GM18858 (cell line): ENCODE measurements around the gene ARHGAP35.
"Not testable (repeated sequence)": the region's sequence is repeated elsewhere in the genome, so short reads cannot be mapped to it uniquely, and the experiment has no call there.

Experiments
- ATAC-seq: cut with Tn5 transposase; IDR thresholded peaks from one replicate; pipeline ENCODE4 v1.9.1; 2021; ENCODE audit not compliant: unreplicated experiment

Gene ARHGAP35

GRCh38 chr19:46842791-46843190, 18.0 kb upstream of the ARHGAP35 start:
- no peak for ATAC-seq

DNA sequence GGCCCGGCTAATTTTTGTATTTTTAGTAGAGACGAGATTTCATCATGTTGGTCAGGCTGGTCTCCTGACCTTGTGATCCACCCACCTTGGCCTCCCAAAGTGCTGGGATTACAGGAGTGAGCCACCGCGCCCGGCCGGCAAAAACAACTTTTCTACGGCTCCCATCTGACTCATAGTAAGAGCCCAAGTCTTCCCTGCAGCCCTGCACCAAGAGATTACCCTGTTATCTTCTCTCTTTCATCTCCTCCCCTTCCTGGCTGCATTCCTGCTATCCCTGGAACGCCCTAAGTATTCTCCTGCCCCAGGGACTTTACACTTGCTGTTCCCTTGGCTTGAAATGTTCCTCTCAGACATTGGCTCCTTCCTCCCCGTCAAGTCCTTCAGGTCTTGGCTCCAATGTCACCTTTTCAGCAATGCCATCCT, 16.7 kb upstream of the ARHGAP35 start:
- no peak for ATAC-seq

- no peak for ATAC-seq
Observed at GRCh38 chr19:46845959-46846459, 14.8 kb upstream of the ARHGAP35 start.

GRCh38 chr19:46847528-46847927, 13.3 kb upstream of the ARHGAP35 start:
- no peak for ATAC-seq

- ATAC-seq, result no peak
Observed at GRCh38 chr19:46848389-46848788, 12.4 kb upstream of the ARHGAP35 start.

- ATAC-seq, result no peak
Observed at GRCh38 chr19:46849610-46850009, 11.2 kb upstream of the ARHGAP35 start.

DNA sequence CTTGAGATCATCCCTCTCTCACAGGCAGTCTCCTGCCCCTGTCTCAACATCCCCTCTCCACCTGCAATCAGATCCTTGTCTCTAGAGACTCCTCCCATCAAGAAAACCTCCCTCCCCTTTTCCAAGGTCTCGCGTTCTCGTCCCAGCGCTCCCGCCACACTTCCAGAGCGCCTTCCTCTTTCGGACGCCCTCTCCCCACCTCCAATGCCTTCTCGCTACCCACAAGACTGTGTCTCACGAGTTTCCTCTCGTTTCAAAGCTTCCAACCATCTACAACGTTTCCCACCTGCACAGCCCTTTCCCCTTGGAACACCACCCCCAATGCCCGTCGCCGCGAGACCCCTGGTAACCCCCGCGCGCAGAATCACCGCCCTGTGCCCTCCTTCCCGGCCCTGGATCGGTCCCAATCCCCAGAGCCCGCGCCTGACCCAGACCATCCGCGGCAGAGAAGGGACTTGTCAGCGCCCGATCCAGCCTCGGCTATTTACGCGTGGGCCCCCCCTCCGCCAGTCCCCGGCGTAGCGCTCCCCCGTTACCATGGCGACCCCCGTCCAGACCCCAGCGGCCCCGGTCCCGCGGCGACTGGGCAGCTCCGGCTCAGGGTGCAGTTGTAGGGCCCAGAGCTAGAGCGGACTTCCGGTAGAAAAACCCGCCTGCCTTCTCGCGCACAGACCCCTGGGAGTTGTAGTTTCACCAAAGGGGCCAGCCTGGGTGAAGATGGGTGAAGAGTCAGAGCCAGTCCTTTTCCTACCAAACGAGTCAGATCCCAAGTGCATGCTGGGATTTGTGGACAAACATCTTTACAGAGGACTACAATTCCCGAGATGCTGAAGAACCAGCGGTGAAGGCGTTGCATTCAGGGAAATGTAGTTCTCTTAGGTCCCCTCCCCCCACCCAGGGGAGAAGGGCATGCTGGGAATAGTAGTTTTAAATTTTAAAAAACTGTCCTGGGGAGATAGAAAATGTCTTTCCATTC, 10.3 kb upstream of the ARHGAP35 start, which contains the start of gene AP2S1:
TSS of gene AP2S1 (minus strand) at position 619 of the 976 bp plus-strand sequence. CDS start at position 539, 80 bp downstream.
- peak; percentile 78 for ATAC-seq

DNA sequence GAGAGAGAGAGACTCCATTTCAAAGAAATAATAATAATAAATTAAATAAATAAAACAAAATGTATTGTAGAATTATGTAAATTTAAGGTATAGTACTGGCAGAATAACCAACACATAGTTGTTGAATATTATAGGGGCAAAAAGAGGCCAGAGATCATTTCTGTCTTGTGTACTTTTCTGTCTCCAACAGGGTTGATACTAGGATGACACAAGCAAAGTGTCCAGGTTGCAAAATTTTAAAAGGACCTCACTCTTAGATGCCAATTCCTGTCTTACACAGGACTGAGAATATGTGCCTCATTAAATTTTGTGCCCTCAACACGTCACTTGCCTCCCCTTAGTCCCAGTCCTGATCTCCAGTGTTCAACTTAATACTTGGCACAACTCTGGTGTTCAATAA, 8.0 kb upstream of the ARHGAP35 start:
- no peak for ATAC-seq

DNA sequence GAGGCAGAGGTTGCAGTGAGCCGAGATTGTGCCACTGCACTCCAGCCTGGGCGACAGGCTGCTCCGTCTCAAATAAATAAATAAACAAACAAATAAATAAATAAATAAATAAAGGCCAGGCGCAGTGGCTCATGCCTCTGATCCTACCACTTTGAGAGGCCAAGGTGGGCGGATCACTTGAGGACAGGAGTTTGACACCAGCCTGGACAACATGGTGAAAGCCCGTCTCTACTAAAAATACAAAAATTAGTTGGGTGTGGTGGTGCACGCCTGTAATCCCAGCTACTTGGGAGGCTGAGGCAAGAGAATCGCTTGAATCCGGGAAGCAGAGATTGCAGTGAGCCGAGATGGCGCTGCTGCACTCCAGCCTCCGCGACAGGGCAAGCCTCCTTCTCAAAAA, 6.1 kb upstream of the ARHGAP35 start:
- not testable (repeated sequence) for ATAC-seq

DNA sequence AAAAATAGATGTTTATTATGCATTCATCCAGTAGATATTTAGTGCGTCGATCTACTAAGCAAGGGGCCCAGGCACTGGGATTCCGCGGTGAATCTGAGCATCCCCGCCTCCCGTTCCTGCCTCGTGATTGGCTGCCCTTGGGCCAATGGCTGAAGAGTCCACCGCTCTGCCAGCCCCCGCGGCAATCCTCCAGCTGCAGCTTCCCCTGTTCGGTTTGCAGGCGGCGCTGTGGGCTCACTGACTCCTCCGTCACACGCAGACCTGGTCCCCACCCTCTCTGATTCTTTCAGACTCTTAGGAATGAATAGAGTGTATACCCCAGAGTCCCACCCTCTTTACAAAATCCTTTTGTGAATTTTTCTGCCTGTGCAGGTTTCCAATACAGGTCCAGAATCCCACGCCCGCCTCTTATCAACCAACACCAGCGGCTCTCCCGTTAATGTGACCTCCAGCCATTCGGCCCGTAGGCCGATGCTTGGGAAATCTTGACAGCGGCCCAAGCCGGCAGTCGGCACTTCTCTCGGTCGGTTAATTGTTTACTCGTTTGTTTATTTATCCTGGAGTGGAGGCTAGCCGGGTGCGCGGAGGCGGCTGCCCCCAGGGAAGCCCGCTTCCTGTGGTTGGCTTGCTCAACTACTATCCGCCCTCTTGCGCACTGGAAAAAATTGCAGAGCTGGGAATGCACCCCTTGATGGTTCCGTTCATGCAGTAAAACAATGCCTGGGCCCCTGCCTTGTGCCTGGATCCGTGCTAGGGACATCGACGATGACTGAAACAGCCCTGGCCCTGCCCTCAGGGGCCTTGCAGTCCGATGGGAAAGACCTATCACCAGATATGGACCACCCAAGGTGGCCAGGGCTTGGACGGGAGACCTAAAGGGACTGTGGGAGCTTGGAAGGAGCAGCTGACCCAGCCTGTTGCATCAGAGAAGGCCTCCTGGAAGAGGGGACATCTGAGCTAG, 4.5 kb upstream of the ARHGAP35 start:
- peak; percentile 27 for ATAC-seq

- no peak for ATAC-seq
Observed at GRCh38 chr19:46859637-46860124, 1.1 kb upstream of the ARHGAP35 start.

- peak; percentile 41 for ATAC-seq
Observed at GRCh38 chr19:46860125-46860845, 512 bp upstream of the ARHGAP35 start.

DNA sequence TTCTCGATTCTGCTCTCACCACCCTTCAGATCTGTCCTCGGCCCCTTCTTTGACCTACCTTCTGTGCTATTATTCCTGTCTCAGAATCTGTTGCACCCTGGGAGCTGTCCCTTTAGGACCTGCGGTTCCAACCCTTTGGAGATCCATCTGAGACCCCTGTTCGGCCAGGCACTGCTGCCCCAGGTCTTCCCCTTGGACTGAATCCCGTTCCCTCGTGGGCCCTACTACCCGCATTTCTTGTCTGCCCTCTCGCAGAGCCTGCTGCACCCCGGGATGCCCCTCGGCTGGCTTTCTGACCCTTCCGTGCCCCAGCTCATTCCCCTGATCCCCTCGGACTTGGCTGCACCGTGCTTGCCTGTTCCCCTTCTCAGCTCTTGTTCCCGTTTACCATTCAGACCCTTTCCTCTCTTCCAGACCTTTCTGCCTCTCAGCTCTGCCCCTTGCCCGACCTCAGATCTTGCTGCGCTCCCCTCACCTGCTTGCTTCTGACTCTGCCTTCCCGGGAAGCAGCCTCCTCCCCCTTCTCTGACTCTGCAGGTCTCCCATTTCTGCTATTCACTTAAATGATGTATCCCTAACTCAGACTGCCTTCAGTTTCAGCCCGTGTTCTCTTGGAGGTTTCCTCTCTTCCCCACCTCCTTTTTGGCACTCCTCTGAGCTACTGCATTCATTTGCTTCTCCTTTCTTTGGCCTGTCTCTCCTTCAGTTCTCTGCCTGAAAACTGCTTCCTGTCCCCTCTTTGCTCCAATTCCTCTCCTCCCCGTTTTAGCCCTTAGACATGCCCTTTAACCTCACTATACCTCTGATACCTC, 1.1 kb downstream of the ARHGAP35 start:
- no peak for ATAC-seq

DNA sequence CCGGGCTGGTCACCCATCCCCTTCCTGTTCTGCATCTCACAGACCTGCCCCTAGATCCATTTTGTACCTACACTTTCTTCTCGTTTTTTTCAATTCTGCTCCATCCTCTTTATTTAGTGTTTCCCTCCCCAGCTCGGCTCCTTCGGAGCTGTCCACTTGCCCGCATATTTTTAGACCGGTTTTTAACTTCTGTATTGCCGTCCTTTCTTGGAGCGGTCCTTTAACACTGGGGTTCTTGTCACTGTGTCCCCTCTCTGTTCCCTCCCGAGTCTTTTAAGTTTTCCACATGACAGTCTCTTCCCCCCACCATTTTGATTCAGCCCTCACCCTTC, 1.7 kb downstream of the ARHGAP35 start:
- ATAC-seq, result no peak

GRCh38 chr19:46862974-46863632, 2.3 kb downstream of the ARHGAP35 start:
- ATAC-seq, result no peak

GRCh38 chr19:46863818-46864629, 3.2 kb downstream of the ARHGAP35 start:
- ATAC-seq, result no peak

DNA sequence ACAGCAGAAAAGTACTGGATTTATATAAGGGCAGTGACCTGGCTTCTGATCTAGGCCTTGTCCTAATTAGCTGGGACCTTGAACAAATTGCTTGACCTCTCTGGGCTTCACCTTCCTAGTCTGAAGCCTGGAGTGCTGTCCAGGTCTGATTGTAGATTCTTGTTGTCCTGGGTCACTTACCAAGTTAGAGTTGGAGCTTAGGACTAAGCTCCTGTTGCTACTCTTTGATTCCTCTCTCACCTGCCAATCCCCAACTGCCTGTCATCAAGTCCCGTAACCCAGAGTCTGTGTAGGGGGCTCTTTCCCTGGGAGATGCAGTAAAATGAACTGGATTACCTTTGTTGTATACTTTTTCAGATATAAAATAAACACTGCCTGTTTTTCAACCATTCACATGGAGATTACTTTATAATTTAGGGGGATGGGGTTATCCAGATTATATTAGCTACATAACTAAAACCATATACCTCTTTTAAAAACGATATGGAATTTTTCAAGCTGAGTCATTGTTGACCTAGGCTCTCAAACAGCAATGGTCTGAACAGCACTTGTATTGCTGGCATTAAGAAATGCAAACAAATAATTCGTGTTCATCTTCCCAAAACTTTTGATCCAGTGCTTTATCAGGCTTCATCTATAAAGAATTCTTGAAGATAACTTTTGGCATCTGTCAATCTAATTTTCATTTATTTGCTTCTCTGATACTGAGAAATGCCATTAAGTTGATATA, 5.8 kb downstream of the ARHGAP35 start:
- ATAC-seq, result no peak

GRCh38 chr19:46867170-46867569, 6.4 kb downstream of the ARHGAP35 start:
- no peak for ATAC-seq
